Subcutaneous adipose tissue (tissue), 4 donors: ENCODE measurements around the gene TCF4. TPM values are rescaled to one million over a fixed set of nuclear protein-coding genes. Genes with fewer than 3 reads are reported as not detected.

Experiments used
- CTCF ChIP-seq: fragments of 450-650 bp; IDR thresholded peaks from one replicate; pipeline ENCODE4 v1.5.1; 2016; ENCODE audit warnings: low read depth, mild to moderate bottlenecking, control low read depth, antibody characterized with exemption, moderate library complexity
- total RNA-seq, 4 donors: library from RNA; depleted of rRNA; stranded (reverse); fragments of >200 nt; gene quantifications; one replicate each; pipeline ENCODE4 v1.1.0, GENCODE V29; 2016

Gene TCF4
- total RNA-seq, 4 donors from 2014 or later, result 110 to 250 (median 170) TPM

GRCh38 chr18:55265984-55266383 is 322.0 kb downstream of the TCF4 start:
- no peak for TF ChIP-seq CTCF

GRCh38 chr18:55265130-55265675 is 322.8 kb downstream of the TCF4 start:
- TF ChIP-seq CTCF, result no peak

- no peak for TF ChIP-seq CTCF
Observed at GRCh38 chr18:55264108-55264507, 323.9 kb downstream of the TCF4 start.

DNA sequence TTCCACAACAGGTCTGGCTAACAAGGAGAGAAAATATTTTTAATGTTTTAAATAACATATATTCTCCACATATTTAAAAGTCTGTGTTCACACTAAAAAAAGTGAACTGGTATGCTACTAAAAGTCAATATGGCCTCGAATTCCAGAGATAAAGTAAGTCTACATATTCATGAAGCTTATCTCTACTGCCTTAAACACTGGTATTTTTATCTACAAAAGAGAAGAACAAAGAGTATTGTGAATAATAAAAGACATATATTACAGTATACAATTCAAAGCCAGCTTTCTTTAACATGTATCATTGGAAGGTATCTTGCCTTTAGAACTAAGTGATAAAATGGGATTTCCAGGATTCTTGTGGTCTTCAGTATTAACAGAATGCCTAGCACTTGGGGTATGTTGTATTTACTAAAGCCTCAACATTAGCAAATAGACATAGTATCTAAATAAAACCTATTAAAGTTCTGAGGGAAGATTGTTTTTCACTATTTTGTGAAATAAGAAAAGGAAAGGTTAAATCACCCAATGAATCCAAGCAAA is 325.9 kb downstream of the TCF4 start:
- TF ChIP-seq CTCF, result no peak

DNA sequence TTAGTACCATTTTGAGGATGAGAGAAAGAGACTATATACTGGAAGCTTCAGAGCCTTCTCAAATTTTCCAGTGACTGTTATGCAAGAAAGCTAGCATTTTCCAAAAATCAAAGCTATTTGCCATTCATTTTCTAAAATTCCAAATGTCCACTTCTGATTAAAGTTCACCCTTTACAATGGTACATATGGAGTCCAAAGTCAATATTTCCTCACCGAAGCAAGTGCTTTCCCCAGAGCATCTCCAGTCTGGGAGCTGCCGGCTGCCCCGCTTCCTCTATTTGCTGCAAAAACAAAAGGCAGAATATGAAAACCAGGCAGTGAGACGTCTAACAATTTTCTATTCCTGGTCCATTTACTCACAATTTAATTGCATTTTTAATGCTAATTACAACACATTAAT is 326.7 kb downstream of the TCF4 start:
- TF ChIP-seq CTCF, result no peak

DNA sequence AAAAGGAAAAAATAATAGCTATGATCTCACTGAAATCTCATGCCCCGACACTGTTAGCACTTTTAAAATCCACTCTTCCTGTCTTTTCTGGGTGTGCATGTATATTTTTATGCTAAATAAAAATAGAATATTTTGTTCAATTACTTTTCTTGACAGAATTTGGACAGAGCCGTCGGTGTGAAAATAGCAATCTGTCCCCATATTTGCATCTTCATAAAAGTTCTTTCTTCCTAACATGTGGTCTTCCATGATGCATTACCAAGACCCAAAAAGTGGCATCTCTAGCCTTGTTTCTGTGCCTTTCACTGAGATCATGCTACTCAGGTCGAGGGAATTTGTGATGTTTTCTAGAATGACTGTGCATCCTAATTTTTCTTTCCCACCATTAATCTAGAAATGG is 329.9 kb downstream of the TCF4 start:
- no peak for TF ChIP-seq CTCF

DNA sequence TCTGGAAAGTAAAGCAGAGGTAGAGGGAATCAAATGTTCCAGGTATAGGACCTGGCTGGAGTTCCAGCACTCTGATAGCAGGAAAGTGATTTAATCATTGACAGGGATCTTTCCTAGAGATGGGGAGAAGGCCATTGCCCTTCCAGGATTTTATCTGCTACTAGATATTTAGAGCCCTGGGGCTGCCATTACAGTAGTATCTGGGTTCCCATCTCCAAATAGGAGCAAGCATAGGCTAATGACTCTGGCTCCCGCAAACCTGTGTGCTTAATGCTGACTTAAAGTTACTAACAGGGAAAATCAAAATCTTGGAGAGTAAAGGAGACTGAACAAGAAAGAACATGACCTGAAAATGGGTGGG is 331.1 kb downstream of the TCF4 start:
- TF ChIP-seq CTCF, result no peak
